ENCODE results near the gene NBEAL2. TPM values are rescaled to one million over a fixed set of nuclear protein-coding genes. Genes with fewer than 3 reads are reported as not detected.

Gene NBEAL2
- total and polyA plus RNA-seq, 2 donors (not counting 1 experiment from before 2014, with no cell fraction given) = 1.5 to 4.5 TPM

DNA sequence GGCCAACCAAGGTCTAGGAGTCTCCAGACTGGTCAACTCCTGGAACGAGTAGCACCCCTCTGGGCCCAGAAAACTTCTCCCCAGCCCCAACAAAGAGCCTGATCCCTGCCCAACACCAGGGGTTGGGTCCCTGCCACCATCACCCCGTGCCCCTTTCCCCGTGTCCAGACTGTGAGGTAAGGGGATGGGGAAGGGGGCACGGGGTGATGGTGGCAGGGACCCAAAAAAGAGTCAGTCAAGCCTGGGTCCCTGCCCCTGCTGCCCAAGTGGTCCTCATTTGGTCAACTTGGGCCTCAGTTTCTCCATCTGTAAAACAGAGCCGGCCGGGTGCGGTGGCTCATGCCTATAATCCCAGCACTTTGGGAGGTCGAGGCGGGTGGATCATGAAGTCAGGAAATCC is 1.1 kb upstream of the NBEAL2 start:
- no peak overlapping the region for H2AFZ ChIP-seq (ENCODE audit: low read length)
- H4K20me1 ChIP-seq (ENCODE audit: control insufficient read depth, extremely low read depth, insufficient read depth, low read length) = no peaks in the 10 kb centered on the region
- no peak overlapping the region for H3K9ac ChIP-seq (ENCODE audit: insufficient read depth, low read length)
- TF ChIP-seq, protein P1, sequence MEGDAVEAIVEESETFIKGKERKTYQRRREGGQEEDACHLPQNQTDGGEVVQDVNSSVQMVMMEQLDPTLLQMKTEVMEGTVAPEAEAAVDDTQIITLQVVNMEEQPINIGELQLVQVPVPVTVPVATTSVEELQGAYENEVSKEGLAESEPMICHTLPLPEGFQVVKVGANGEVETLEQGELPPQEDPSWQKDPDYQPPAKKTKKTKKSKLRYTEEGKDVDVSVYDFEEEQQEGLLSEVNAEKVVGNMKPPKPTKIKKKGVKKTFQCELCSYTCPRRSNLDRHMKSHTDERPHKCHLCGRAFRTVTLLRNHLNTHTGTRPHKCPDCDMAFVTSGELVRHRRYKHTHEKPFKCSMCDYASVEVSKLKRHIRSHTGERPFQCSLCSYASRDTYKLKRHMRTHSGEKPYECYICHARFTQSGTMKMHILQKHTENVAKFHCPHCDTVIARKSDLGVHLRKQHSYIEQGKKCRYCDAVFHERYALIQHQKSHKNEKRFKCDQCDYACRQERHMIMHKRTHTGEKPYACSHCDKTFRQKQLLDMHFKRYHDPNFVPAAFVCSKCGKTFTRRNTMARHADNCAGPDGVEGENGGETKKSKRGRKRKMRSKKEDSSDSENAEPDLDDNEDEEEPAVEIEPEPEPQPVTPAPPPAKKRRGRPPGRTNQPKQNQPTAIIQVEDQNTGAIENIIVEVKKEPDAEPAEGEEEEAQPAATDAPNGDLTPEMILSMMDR (conservative IDR thresholded peaks at IDR 0.05 in 1 of 2, IDR thresholded peaks at IDR 0.05 in 1 of 2; ENCODE audit: low read depth in 1 of 2, low read length in 2 of 2) = no peak
- no peak for TF ChIP-seq EZH2 (IDR thresholded peaks at IDR 0.05; ENCODE audit: low read length, missing control alignments)
- H3K9me3 ChIP-seq (ENCODE audit: control insufficient read depth, insufficient read depth, low read depth, low read length) = no peaks in the 10 kb centered on the region
- peaks cover 27% of the 10 kb centered on the region for H3K79me2 ChIP-seq (ENCODE audit: control insufficient read depth, insufficient read depth, low read length)
- H3K27me3 ChIP-seq (ENCODE audit: control insufficient read depth, insufficient read depth, low read length) = no peaks in the 10 kb centered on the region
- H3K36me3 ChIP-seq (ENCODE audit: control insufficient read depth, insufficient read depth, low read length) = no peaks in the 10 kb centered on the region
- no peak for DNase-seq (ENCODE audit: low read depth in 2 of 2)
- H3K4me2 ChIP-seq (ENCODE audit: extremely low read depth, insufficient read depth, low read length) = no peak overlapping the region
- H3K4me3 ChIP-seq (replicated peaks in 1 of 4; ENCODE audit: control extremely low read depth in 1 of 4, insufficient read depth in 1 of 4, low read depth in 3 of 4, low read length in 4 of 4) = no peak overlapping the region
- H3K4me1 ChIP-seq (ENCODE audit: control insufficient read depth, extremely low read depth, insufficient read depth, low read length) = peaks cover 7% of the 10 kb centered on the region
- H3K27ac ChIP-seq (ENCODE audit: insufficient read depth, low read length) = no peak overlapping the region

DNA sequence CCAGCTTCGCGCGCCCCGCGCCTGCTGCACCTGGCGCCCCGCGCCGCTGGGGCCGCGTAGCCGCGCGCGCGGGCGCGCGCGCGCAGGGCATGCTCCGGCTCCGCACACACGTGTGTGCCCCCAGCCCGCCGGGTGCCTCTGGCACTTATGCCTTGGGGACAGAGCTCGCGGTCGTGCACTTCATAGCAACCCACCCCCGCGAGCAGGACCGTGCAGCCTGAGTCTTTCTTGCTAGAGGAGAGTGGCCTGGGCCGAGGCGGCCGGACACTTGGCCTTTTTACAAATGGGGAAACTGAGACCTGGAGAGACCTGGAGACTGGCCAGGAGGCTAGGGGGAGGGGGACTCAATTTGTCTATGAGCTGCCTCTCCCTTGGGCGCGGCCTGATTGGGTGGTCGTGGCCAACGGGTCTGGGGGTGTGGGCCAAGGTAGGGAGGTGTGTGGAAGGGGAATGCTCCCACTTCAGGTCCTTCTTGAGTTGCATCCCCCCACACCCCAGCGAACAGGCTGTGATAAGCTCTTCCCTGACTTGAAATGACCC is 562 bp downstream of the NBEAL2 start:
- H3K4me1 ChIP-seq (ENCODE audit: control insufficient read depth, extremely low read depth, insufficient read depth, low read length) = peaks cover 7% of the 10 kb centered on the region
- no peaks in the 10 kb centered on the region for H4K20me1 ChIP-seq (ENCODE audit: control insufficient read depth, extremely low read depth, insufficient read depth, low read length)
- peak overlapping the region; percentile 51 for H2AFZ ChIP-seq (ENCODE audit: low read length)

DNA sequence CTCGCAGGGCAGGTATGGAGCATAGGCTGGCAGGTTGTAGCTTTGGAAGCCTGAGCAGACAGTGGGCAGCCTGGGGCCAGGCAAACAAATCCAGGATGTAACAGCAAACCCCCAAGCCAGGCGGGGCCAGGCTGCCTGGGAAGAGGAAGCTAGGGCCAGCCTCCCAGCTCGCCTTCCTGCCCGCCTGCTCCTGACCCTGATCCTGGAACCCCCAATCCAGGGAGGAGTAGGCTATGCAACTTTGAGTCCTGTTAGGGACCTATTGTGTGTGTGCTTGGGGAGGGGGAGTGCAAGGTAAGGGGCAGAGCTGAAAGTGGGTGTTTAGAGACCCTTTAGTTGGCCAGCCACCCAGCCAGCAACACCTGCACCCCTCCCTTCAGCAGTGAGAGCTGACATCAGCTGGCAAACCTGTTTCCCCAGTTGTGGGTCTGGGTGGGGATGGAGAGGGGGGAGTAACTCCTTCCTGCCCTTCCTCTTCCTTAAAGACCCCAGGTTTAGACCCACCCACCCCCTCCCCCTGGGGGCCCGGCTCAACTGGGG is 2.5 kb downstream of the NBEAL2 start:
- Histone ChIP-seq H3K9ac (ENCODE audit: insufficient read depth, low read length) (no peak overlapping the region), H3K4me2 (ENCODE audit: extremely low read depth, insufficient read depth, low read length) (no peak overlapping the region), H4K20me1 (ENCODE audit: control insufficient read depth, extremely low read depth, insufficient read depth, low read length) (no peaks in the 10 kb centered on the region)

More for the DNA sequence above, 562 bp downstream of the NBEAL2 start:
- H3K9me3 ChIP-seq (ENCODE audit: control insufficient read depth, insufficient read depth, low read depth, low read length) = no peaks in the 10 kb centered on the region
- no peak overlapping the region for H3K27ac ChIP-seq (ENCODE audit: insufficient read depth, low read length)
- TF ChIP-seq, protein P1 (conservative IDR thresholded peaks at IDR 0.05 in 1 of 2, IDR thresholded peaks at IDR 0.05 in 1 of 2; ENCODE audit: low read depth in 1 of 2, low read length in 2 of 2) = no peak
- no peak for TF ChIP-seq EZH2 (IDR thresholded peaks at IDR 0.05; ENCODE audit: low read length, missing control alignments)
- peak overlapping the region; percentile 80 for H3K4me2 ChIP-seq (ENCODE audit: extremely low read depth, insufficient read depth, low read length)
- no peaks in the 10 kb centered on the region for H3K27me3 ChIP-seq (ENCODE audit: control insufficient read depth, insufficient read depth, low read length)
- peak overlapping the region; percentile 30 for H3K9ac ChIP-seq (ENCODE audit: insufficient read depth, low read length)
- no peak for DNase-seq (ENCODE audit: low read depth in 2 of 2)
- H3K36me3 ChIP-seq (ENCODE audit: control insufficient read depth, insufficient read depth, low read length) = no peaks in the 10 kb centered on the region
- peak overlapping the region; percentile 46 to 67 (median 57) for H3K4me3 ChIP-seq (replicated peaks in 1 of 4; ENCODE audit: control extremely low read depth in 1 of 4, insufficient read depth in 1 of 4, low read depth in 3 of 4, low read length in 4 of 4)
- H3K79me2 ChIP-seq (ENCODE audit: control insufficient read depth, insufficient read depth, low read length) = peaks cover 11% of the 10 kb centered on the region

More for the DNA sequence above, 2.5 kb downstream of the NBEAL2 start:
- H3K27me3 ChIP-seq (ENCODE audit: control insufficient read depth, insufficient read depth, low read length) = no peaks in the 10 kb centered on the region
- TF ChIP-seq, protein P1 (conservative IDR thresholded peaks at IDR 0.05 in 1 of 2, IDR thresholded peaks at IDR 0.05 in 1 of 2; ENCODE audit: low read depth in 1 of 2, low read length in 2 of 2) = no peak
- TF ChIP-seq EZH2 (IDR thresholded peaks at IDR 0.05; ENCODE audit: low read length, missing control alignments) = no peak
- H3K4me3 ChIP-seq (replicated peaks in 1 of 4; ENCODE audit: control extremely low read depth in 1 of 4, insufficient read depth in 1 of 4, low read depth in 3 of 4, low read length in 4 of 4) = no peak overlapping the region
- DNase-seq (ENCODE audit: low read depth in 2 of 2) = no peak
- peaks cover 7% of the 10 kb centered on the region for H3K4me1 ChIP-seq (ENCODE audit: control insufficient read depth, extremely low read depth, insufficient read depth, low read length)
- no peak overlapping the region for H3K27ac ChIP-seq (ENCODE audit: insufficient read depth, low read length)
- no peaks in the 10 kb centered on the region for H3K36me3 ChIP-seq (ENCODE audit: control insufficient read depth, insufficient read depth, low read length)
- H3K79me2 ChIP-seq (ENCODE audit: control insufficient read depth, insufficient read depth, low read length) = no peaks in the 10 kb centered on the region
- H2AFZ ChIP-seq (ENCODE audit: low read length) = no peak overlapping the region
- no peaks in the 10 kb centered on the region for H3K9me3 ChIP-seq (ENCODE audit: control insufficient read depth, insufficient read depth, low read depth, low read length)

Measured in fibroblast of lung (primary cell).